GM21515 (cell line): ENCODE data around the gene TMCO5A.

Experiments used
- ATAC-seq: cut with Tn5 transposase; IDR thresholded peaks from one replicate; pipeline ENCODE4 v1.9.1; 2021; ENCODE audit not compliant: unreplicated experiment

Gene TMCO5A

GRCh38 chr15:37967788-37968187, 33.3 kb downstream of the TMCO5A start:
- no peak for ATAC-seq

- no peak for ATAC-seq
These were observed 39.4 kb downstream of the TMCO5A start for GRCh38 chr15:37973856-37974255.

DNA sequence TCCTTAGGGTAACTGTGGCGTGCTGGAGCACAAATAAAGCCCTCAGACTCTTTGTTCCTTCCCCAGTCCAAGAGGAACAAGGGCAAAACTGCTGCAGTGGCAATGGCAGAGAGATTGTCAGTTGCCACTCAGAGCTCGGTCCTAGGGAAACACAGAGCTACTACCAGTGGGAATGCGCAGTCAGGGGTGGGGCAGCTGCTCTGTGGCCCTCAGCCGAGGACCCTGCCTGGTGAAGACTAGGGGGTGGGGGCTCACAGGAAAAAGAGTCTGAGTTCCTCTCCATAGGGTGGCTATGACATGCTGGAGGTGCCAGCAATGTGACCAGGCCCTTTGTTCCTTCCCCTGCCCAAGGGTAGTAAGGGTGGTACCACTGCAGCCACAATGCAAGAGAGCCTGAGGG, 43.8 kb downstream of the TMCO5A start:
- ATAC-seq: no peak

- no peak for ATAC-seq
These were observed 45.4 kb downstream of the TMCO5A start for GRCh38 chr15:37979671-37980409.

DNA sequence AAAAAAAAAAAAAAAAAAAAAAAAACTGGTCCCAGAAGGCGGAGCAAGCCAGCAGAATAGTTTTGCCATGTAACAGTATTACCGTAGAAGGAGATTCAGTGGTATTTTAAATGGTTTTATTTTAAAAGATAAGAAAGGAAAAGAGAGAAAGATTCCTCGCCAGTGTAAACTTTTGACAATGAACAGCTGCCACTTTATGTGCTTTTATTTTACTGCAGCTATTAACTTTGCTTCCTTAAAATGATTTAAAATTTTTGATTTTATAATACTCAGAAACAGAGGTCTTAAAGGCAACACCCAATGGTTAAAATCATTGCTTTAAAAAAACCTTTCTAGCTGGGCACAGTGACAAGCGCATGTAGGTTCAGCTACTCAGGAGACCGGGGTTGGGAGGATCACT, 46.8 kb downstream of the TMCO5A start:
- no peak for ATAC-seq

GRCh38 chr15:37981775-37982174, 47.3 kb downstream of the TMCO5A start:
- no peak for ATAC-seq

GRCh38 chr15:37984368-37984767, 49.9 kb downstream of the TMCO5A start:
- no peak for ATAC-seq

GRCh38 chr15:37995461-37996347, 61.3 kb downstream of the TMCO5A start:
- peak; percentile 67 for ATAC-seq
